ENCODE results near the gene SHISA9. TPM values are rescaled to one million over a fixed set of nuclear protein-coding genes. Genes with fewer than 3 reads are reported as not detected.
"Not testable (repeated sequence)": the region's sequence is repeated elsewhere in the genome, so short reads cannot be mapped to it uniquely, and the experiment has no call there.

SHISA9 gene
- total RNA-seq, 1 donor from 2014 or later: not detected

DNA sequence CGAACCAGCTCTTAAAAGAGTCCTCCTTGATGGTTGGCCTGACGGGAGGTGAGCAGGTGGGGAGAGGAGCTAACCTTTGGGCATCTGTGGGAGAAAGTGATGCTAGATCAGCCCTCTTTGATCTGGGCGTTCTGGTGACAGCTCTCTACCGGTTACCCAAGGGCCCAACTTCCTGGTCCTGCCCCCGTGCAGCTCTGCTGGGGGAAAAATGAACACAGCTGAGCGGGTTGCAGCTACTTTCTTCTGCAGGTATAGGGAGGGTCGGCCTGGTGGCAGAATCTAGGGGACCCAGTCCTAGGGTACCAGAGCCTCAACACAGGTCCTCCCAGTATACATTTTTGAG lies 2.9 kb downstream of the SHISA9 start:
- Mint-ChIP-seq H3K4me3 (no peak overlapping the region), H3K4me1 (peaks cover 2% of the 10 kb centered on the region), H3K9me3 (no peaks in the 10 kb centered on the region), H3K27ac (no peak overlapping the region), H3K27me3 (peaks cover 50% of the 10 kb centered on the region), H3K36me3 (ENCODE audit: low read depth) (no peaks in the 10 kb centered on the region)
- intact Hi-C loops (cut with micrococcal nuclease): no loop called here
- no peak for DNase-seq

DNA sequence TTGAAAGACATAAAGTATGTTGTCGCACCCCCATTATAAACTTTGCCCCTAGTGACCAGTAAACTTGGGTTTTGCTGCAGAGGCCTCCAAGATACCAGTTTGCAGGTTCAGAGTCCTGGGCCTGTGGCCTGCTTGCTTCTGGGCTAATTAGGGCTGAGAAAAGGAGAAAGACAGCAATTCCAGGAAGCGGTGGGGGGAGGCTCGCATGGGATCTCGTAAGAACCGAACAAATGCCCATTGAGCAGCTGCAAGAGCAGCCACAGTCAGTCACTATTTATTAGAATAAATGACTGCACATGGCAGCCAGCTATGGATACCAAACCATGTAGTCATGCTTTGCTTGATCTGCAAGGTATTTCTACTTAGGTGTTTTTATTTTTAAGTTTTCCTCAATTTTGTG lies 4.9 kb downstream of the SHISA9 start:
- intact Hi-C loops (cut with micrococcal nuclease): no loop called here
- Mint-ChIP-seq H3K36me3 (ENCODE audit: low read depth) (no peaks in the 10 kb centered on the region), H3K9me3 (no peaks in the 10 kb centered on the region), H3K27me3 (peaks cover 38% of the 10 kb centered on the region), H3K27ac (no peak overlapping the region), H3K4me1 (peaks cover 2% of the 10 kb centered on the region), H3K4me3 (no peak overlapping the region)
- no peak for DNase-seq

DNA sequence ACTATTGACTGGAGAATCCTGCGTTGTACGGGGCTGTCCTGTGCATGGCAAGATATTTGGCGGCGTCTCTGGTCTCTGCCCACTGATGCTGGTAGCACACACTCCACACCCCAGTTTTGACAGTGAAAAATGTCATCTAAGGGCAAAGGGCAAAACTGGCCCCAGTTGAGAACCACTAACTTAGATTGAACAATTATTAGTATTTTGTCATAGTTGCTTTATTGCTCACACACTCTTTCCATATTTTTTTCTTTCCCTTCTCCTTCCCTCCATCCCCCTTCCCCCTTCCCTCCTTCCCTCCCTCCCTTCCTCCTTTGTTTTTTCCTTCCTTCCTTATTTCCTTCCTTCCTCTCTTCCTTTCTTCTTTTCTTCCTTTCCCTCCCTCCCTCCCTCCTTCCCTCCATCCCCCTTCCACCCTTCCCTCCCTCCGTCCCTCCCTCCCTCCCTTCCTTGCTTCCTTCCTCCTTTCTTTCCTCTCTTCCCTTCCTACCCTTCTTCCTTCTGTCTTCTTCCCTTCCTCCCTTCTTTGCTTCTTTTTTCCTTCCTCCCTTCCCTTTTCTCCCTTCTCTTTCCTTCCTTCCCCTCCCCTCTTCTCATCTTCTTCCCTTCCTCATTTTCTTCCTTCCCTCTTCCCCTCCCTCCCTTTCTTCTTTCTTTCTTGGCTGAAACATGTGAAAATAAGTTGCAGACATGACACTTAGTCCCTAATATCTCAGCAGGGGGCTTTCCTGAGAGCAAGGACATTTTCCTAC lies 5.5 kb downstream of the SHISA9 start:
- peaks cover 38% of the 10 kb centered on the region for H3K27me3 Mint-ChIP-seq
- DNase-seq: no peak
- no peak overlapping the region for H3K4me3 Mint-ChIP-seq
- intact Hi-C loops (cut with micrococcal nuclease): no loop called here
- H3K36me3 Mint-ChIP-seq (ENCODE audit: low read depth): no peaks in the 10 kb centered on the region
- H3K27ac Mint-ChIP-seq: no peak overlapping the region
- H3K9me3 Mint-ChIP-seq: no peaks in the 10 kb centered on the region
- H3K4me1 Mint-ChIP-seq: peaks cover 2% of the 10 kb centered on the region

DNA sequence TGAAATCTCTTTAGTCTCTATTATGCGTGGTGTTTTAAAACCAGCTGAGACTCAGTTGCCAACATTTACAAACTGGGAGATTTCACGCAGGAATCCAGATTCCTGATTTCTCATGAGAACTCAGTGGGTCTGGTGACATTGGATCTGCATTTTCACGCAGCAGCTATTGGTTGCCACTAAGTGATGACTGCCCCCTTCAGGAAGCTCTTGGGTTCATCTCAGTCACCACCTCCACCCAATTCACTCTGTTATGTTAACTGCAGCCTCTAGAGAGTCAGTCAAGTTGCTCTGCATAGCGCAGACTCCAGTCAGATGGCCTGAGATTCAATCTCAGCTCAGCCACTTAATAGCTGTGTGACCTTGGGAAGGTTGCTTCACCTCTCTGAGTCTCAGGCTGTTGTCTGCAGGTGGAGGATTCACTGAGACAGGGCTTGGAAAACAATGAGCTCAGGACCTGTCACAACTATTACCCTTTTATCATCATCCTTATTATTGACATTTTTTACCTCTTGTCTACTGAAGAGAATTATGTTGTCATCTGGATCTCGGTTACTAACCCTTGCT lies 6.4 kb downstream of the SHISA9 start:
- intact Hi-C loops (cut with micrococcal nuclease): no loop called here
- H3K27ac Mint-ChIP-seq: no peak overlapping the region
- no peak overlapping the region for H3K4me3 Mint-ChIP-seq
- DNase-seq: no peak
- no peaks in the 10 kb centered on the region for H3K4me1 Mint-ChIP-seq
- no peaks in the 10 kb centered on the region for H3K9me3 Mint-ChIP-seq
- peaks cover 33% of the 10 kb centered on the region for H3K27me3 Mint-ChIP-seq
- H3K36me3 Mint-ChIP-seq (ENCODE audit: low read depth): no peaks in the 10 kb centered on the region

DNA sequence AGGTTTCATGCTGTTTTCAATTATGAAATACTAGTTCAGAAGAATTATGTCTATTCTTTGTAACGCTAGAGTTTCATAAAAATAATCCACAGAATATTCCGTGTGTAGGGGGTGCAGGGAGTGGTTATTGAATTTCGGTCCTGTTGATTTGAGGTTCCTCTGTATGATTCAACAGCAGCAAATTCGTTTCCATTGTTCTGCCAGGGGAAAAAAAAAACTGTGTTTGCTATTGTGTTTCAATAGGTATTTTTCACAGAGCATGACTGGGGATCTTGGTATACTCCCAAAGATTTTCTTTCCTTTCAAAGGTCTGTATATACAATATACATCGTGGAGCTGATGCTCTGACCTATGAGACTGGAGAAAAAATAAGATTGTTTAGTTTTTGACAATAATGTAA lies 15.8 kb downstream of the SHISA9 start:
- Mint-ChIP-seq H3K4me3 (no peak overlapping the region), H3K9me3 (no peaks in the 10 kb centered on the region), H3K36me3 (ENCODE audit: low read depth) (no peaks in the 10 kb centered on the region), H3K27me3 (peaks cover 3% of the 10 kb centered on the region), H3K27ac (no peak overlapping the region), H3K4me1 (no peaks in the 10 kb centered on the region)
- DNase-seq: no peak
- intact Hi-C loops (cut with micrococcal nuclease): no loop called here

DNA sequence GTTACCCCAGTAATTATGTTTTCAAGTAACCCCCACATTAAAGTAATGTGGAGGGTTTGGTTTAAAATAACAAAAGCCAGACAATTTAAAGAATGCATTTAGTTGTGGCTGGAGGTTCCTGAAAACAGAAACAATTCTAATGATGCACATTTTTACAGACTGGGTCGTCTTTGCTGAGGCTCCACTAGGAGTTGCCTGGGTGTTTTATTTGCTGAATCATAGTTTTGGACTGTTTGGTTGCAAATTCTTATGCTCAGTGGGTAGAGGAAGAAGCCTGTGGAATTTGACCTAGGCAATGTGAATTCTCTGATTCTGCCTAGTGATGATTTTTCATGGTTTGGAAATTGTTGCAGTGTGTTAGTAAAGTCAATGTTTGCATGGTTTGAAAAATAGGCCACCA lies 16.3 kb downstream of the SHISA9 start:
- Mint-ChIP-seq H3K27ac (no peak overlapping the region), H3K4me3 (no peak overlapping the region), H3K4me1 (no peaks in the 10 kb centered on the region), H3K9me3 (no peaks in the 10 kb centered on the region), H3K36me3 (ENCODE audit: low read depth) (no peaks in the 10 kb centered on the region), H3K27me3 (peaks cover 3% of the 10 kb centered on the region)
- no peak for DNase-seq
- intact Hi-C loops (cut with micrococcal nuclease): no loop called here

DNA sequence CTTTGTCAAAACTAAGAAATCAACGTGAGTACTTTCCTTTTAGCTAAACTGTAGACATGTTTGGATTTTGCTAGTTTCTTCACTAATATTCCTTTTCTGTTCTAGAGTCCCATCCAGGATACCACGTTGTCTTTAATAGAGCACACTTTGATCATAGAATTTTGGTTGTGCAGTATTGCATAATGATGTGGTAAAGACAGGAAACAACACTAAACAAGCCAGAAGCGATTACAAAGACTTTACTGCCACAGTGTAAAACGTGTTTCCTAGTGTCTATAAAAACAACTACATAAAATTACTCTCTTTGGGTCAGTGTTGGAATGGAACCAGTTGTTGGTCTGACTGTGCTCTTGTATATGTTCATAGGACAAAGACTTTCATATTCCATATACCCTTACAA lies 19.3 kb downstream of the SHISA9 start:
- intact Hi-C loops (cut with micrococcal nuclease): no loop called here
- Mint-ChIP-seq H3K4me1 (no peaks in the 10 kb centered on the region), H3K27ac (no peak overlapping the region), H3K4me3 (no peak overlapping the region), H3K9me3 (no peaks in the 10 kb centered on the region), H3K27me3 (peaks cover 5% of the 10 kb centered on the region), H3K36me3 (ENCODE audit: low read depth) (no peaks in the 10 kb centered on the region)
- DNase-seq: no peak

DNA sequence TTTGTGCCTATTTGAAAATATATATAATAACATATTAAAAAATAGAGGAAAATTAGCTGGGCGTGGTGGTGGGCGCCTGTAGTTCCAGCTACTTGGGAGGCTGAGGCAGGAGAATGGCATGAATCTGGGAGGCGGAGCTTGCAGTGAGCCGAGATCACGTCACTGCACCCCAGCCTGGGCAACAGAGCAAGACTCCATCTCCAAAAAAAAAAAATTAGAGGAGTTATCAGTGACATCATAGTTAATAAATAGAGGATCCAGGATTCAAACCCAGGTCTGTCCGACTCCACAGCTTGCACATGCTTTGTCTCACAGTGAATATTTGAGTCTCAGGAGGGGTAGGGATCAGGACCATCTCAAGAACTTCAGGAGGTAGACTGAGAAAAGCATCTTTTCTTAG lies 22.2 kb downstream of the SHISA9 start:
- H3K4me3 Mint-ChIP-seq; H3K9me3 Mint-ChIP-seq; H3K4me1 Mint-ChIP-seq; H3K27me3 Mint-ChIP-seq; H3K27ac Mint-ChIP-seq; H3K36me3 Mint-ChIP-seq (ENCODE audit: low read depth); intact Hi-C loops (cut with micrococcal nuclease); DNase-seq: not testable (repeated sequence)

DNA sequence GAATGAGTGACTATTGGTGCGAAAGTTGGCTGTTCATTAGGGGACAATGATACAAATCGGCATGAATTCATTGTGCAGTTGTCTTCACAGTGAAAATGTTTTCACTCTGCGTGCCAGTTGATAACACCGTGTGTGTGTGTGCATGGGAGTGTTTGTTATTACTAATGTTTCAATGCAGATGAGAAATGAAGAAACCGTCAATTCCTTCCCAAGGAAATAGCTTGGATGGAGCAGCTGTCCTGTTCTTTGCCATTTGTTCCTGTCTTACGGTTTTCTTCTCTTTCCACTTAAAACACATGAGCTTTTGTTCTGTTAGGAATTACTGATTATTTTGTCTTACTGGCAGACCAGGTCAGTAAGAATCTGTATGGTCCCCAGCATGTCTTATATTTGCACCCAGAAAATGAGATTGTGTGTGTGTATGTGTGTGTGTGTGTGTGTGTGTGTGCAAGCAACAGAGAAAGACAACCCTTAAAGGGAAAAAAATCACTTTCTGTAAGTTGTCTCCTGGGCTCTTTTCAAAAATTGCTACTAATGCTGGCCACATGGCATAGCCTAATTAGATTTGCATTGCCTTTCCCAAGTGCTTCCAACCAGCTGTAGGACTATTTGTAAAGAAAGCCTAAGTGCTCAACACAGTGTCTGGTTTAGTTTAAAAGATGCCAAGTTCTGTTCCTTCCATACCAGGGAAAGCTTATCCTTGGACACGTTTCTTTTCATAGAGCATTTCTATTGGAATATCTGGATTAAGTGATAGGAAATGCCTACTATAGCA lies 23.8 kb downstream of the SHISA9 start:
- Mint-ChIP-seq H3K27ac (no peak overlapping the region), H3K27me3 (peaks cover 2% of the 10 kb centered on the region), H3K9me3 (no peaks in the 10 kb centered on the region), H3K36me3 (ENCODE audit: low read depth) (no peaks in the 10 kb centered on the region), H3K4me3 (no peak overlapping the region), H3K4me1 (no peaks in the 10 kb centered on the region)
- DNase-seq: no peak
- intact Hi-C loops (cut with micrococcal nuclease): no loop called here

DNA sequence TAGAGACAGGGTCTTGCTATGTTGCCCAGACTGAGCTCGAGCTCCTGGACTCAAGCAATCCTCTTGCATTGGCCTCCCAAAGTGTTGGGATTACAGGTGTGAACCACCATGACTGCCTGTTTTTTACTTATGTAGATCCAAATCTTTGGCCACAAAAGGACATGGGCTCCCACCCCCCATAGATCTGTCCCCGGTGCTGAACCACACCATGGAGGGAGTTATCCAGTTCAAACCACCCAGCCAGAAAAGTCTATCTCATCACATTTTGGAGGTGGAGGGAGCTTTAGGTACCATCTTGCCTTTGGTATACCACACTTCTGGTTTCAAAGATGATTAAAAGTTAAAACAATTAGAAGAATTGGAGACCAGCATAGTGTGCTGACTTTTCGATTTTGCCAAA lies 26.2 kb downstream of the SHISA9 start:
- Mint-ChIP-seq H3K9me3 (no peaks in the 10 kb centered on the region), H3K27ac (no peak overlapping the region)

DNA sequence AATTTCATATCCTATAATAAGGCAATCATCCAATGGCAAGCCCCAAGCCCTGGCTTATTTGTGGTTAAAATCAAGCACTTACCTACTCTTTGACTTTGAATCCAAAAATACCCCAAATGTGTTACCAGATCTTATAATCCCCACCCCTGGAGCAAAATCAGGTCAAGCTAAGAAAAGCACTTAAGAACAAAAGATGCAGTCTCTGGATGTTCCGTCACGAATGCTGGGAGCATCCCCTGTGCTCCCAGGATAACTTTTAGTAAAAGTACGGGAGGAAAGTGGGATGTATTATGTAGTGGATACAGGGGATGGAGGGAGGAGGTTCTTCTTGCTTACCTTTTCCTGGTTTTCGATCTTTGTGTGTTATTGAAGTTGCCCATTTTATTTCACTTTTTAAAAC lies 29.5 kb downstream of the SHISA9 start:
- DNase-seq: no peak
- Mint-ChIP-seq H3K27ac (no peak overlapping the region), H3K4me1 (no peaks in the 10 kb centered on the region), H3K9me3 (no peaks in the 10 kb centered on the region), H3K27me3 (no peaks in the 10 kb centered on the region), H3K4me3 (no peak overlapping the region), H3K36me3 (ENCODE audit: low read depth) (no peaks in the 10 kb centered on the region)
- intact Hi-C loops (cut with micrococcal nuclease): no loop called here

More for the DNA sequence above, 26.2 kb downstream of the SHISA9 start:
- Mint-ChIP-seq H3K36me3 (ENCODE audit: low read depth) (no peaks in the 10 kb centered on the region), H3K4me3 (no peak overlapping the region), H3K4me1 (no peaks in the 10 kb centered on the region), H3K27me3 (peaks cover 2% of the 10 kb centered on the region)
- DNase-seq: no peak
- intact Hi-C loops (cut with micrococcal nuclease): no loop called here

DNA sequence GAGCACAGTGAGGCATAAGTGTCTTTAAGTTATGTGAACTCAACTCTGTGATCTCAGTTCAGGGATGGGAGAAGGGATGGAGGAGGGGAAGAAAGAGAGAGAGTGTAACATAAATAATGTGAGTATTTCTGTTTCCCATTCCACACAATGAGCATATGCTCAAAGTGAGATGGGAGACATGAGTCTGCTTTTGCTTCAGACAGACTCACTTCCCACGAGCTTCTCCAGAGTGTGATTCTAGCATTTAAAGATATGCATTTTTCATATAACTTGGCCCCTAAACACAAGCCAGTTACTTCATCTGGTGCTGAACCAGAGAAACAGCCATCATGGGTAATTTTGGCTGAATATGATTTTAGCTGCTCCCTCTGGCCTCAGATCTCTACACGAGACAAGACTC lies 35.0 kb downstream of the SHISA9 start:
- DNase-seq: no peak
- Mint-ChIP-seq H3K4me1 (no peaks in the 10 kb centered on the region), H3K9me3 (no peaks in the 10 kb centered on the region), H3K27me3 (no peaks in the 10 kb centered on the region), H3K36me3 (ENCODE audit: low read depth) (no peaks in the 10 kb centered on the region), H3K4me3 (no peak overlapping the region), H3K27ac (no peak overlapping the region)
- intact Hi-C loops (cut with micrococcal nuclease): no loop called here

DNA sequence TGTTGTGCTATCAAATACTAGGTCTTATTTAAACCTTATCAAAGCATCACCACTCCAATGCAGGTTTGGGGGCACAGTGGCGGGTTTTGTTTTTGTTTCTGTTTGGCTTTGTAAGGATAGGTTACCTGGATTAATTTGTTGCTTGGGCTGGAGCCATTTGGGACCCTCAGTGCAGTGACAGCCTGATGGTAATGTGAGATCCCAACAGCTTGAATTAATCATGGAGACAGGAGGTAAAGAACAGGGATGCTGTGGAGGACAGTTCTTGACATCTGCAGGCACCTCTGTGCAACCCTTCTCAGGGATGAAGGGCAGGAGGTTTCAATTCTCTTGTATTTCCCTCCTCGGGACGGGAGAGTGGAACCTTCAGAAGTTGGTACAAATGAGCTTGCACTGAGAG lies 40.5 kb downstream of the SHISA9 start:
- intact Hi-C loops (cut with micrococcal nuclease): no loop called here
- no peaks in the 10 kb centered on the region for H3K27me3 Mint-ChIP-seq
- H3K36me3 Mint-ChIP-seq (ENCODE audit: low read depth): no peaks in the 10 kb centered on the region
- H3K4me1 Mint-ChIP-seq: no peaks in the 10 kb centered on the region
- H3K4me3 Mint-ChIP-seq: no peak overlapping the region
- no peaks in the 10 kb centered on the region for H3K9me3 Mint-ChIP-seq
- DNase-seq: no peak
- no peak overlapping the region for H3K27ac Mint-ChIP-seq

DNA sequence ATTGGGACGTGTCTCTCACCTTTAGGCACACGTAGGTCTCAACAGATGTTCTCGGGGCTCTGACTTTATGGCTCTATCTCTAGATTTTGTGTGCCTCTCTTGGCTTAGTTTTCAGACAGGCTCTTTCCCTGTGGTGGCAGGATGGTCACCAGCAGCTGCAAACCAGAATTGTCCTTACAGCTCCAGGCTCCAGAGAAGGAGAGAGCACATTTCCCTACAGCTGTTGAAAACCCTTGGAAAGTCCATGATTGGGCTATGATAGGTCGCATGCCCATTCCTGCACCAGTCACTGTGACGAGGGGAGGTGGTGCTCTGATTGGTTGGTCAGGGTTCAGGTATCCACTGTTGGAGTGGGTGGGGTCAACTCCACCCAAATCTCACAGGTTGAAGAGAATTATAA lies 41.5 kb downstream of the SHISA9 start:
- H3K4me3 Mint-ChIP-seq: no peak overlapping the region
- no peaks in the 10 kb centered on the region for H3K27me3 Mint-ChIP-seq
- no peaks in the 10 kb centered on the region for H3K36me3 Mint-ChIP-seq (ENCODE audit: low read depth)
- intact Hi-C loops (cut with micrococcal nuclease): no loop called here
- no peaks in the 10 kb centered on the region for H3K4me1 Mint-ChIP-seq
- no peak overlapping the region for H3K27ac Mint-ChIP-seq
- DNase-seq: no peak
- no peaks in the 10 kb centered on the region for H3K9me3 Mint-ChIP-seq
